HCT116 (cell line): Measurements from ENCODE around the gene TPRX1. TPM values are rescaled to one million over a fixed set of nuclear protein-coding genes. Genes with fewer than 3 reads are reported as not detected.

Experiments
- ATAC-seq: fragments of 200-7000 bp; cut with Tn5 transposase; 2 replicates; pipeline ENCODE4 v1.9.1; 2020; ENCODE audit warnings: mild to moderate bottlenecking, moderate library complexity
- BruUV-seq: library from RNA; stranded (reverse); fragments of 400-500 nt; replicated peaks from 2 replicates; lab custom pipeline; 2021; lab: Mats Ljungman, UMichigan
- CTCF ChIA-PET: fragments of 300-600 bp; sonication (Branson Sonifier 250); formaldehyde crosslinking; loops from one replicate; lab custom pipeline; 2021; ENCODE audit warnings: antibody characterized with exemption; lab: Charles Lee
- POLR2A ChIA-PET: fragments of 300-600, 350-600 bp; sonication (Branson Sonifier 250); formaldehyde crosslinking; loops from one replicate; lab custom pipeline; 2021; ENCODE audit warnings: antibody characterized with exemption; lab: Charles Lee
- RAD21 ChIA-PET, 2 experiments: fragments of 300-600 bp; sonication (Branson Sonifier 250); formaldehyde crosslinking; loops; one replicate each; lab custom pipeline; 2023; ENCODE audit warnings: low total read pairs in 2 of 2; ENCODE audit not compliant: uncharacterized antibody in 2 of 2, unreplicated experiment in 2 of 2, low non-redundant PET in 1 of 2; lab: Charles Lee
- DNase-seq: peaks from one replicate; pipeline ENCODE4 v3.0.0-alpha.2; 2010; ENCODE audit warnings: low read depth, low spot score
- H2AFZ ChIP-seq: fragments of 200-600 bp; shearing (Covaris generic), sonication (generic); 2 replicates; pipeline ENCODE4 v1.6.1; 2017; ENCODE audit warnings: low read depth, mixed run types, mixed read lengths, antibody characterized with exemption, low read length; ENCODE audit not compliant: poor library complexity, severe bottlenecking
- H3K27ac ChIP-seq: 2 replicates; pipeline ENCODE4 v1.5.1; 2012; ENCODE audit warnings: low read depth, low read length
- H3K27me3 ChIP-seq: fragments of 200-600 bp; sonication (generic); 2 replicates; pipeline ENCODE4 v1.6.1; 2016; ENCODE audit warnings: mixed run types, low read length, mixed read lengths; ENCODE audit not compliant: insufficient read depth
- H3K36me3 ChIP-seq, 2 experiments: fragments of 200-500 bp in 1 of 2; fragments of 200-600 bp in 1 of 2; sonication (Bioruptor generic) in 1 of 2; sonication (generic) in 1 of 2; 2 replicates each; pipeline versions ENCODE4 v1.5.1 to v1.6.1; 2014 to 2016; ENCODE audit warnings: low read length in 2 of 2, inconsistent platforms in 1 of 2, mixed read lengths in 1 of 2, mixed run types in 1 of 2; ENCODE audit not compliant: insufficient read depth in 2 of 2, control insufficient read depth in 1 of 2
- H3K4me1 ChIP-seq, 2 experiments: fragments of 200-600 bp in 1 of 2; sonication (generic) in 1 of 2; 2 replicates each; pipeline versions ENCODE4 v1.5.1 to v1.6.1; 2012 to 2017; ENCODE audit warnings: low read length in 2 of 2, inconsistent platforms in 1 of 2, mild to moderate bottlenecking in 1 of 2, mixed read lengths in 1 of 2, mixed run types in 1 of 2, moderate library complexity in 1 of 2; ENCODE audit not compliant: insufficient read depth in 2 of 2, control insufficient read depth in 1 of 2
- H3K4me2 ChIP-seq: fragments of 200-600 bp; sonication (generic); 2 replicates; pipeline ENCODE4 v1.6.1; 2017; ENCODE audit warnings: mixed run types, low read length, mixed read lengths
- H3K4me3 ChIP-seq, 2 experiments: fragments of 200-600 bp in 1 of 2; sonication (generic) in 1 of 2; replicated peaks in 1 of 2; 2 replicates each; pipeline ENCODE4 v1.5.1; 2011 to 2016; ENCODE audit warnings: low read length in 2 of 2, control low read depth in 1 of 2, low read depth in 1 of 2, mild to moderate bottlenecking in 1 of 2, mixed read lengths in 1 of 2, mixed run types in 1 of 2
- H3K79me2 ChIP-seq: fragments of 200-600 bp; sonication (generic); 2 replicates; pipeline ENCODE4 v1.6.1; 2017; ENCODE audit warnings: mild to moderate bottlenecking, mixed run types, low read length, moderate library complexity, mixed read lengths; ENCODE audit not compliant: insufficient read depth
- H3K9ac ChIP-seq: fragments of 200-600 bp; sonication (generic); 2 replicates; pipeline ENCODE4 v1.6.1; 2016; ENCODE audit warnings: low read length, mixed read lengths
- H3K9me2 ChIP-seq: fragments of 200-600 bp; sonication (generic), shearing (Covaris generic); 2 replicates; pipeline ENCODE4 v1.6.1; 2017; ENCODE audit warnings: mixed run types, mild to moderate bottlenecking, moderate library complexity; ENCODE audit not compliant: insufficient read depth
- H3K9me3 ChIP-seq, 2 experiments: fragments of 200-500 bp in 1 of 2; fragments of 200-600 bp in 1 of 2; sonication (Bioruptor generic) in 1 of 2; sonication (generic) in 1 of 2; 2 replicates each; pipeline ENCODE4 v1.6.1; 2014 to 2017; ENCODE audit warnings: low read length in 2 of 2, mixed read lengths in 2 of 2, inconsistent platforms in 1 of 2, low read depth in 1 of 2, mild to moderate bottlenecking in 1 of 2, mixed run types in 1 of 2, moderate library complexity in 1 of 2; ENCODE audit not compliant: control insufficient read depth in 1 of 2, insufficient read depth in 1 of 2
- H4K20me1 ChIP-seq: fragments of 200-600 bp; sonication (generic), shearing (Covaris generic); 2 replicates; pipeline ENCODE4 v1.6.1; 2017; ENCODE audit warnings: mixed run types, mild to moderate bottlenecking, moderate library complexity; ENCODE audit not compliant: insufficient read depth
- CBX3 ChIP-seq: IDR thresholded peaks from 2 replicates; pipeline ENCODE4 v1.6.1; 2012; ENCODE audit warnings: low read depth
- EGR1 ChIP-seq: IDR thresholded peaks from 2 replicates; pipeline ENCODE4 v1.6.1; 2012; ENCODE audit warnings: low read depth
- ELF1 ChIP-seq: IDR thresholded peaks from 2 replicates; pipeline ENCODE4 v1.6.1; 2012; ENCODE audit warnings: low read depth, borderline replicate concordance
- EZH2 ChIP-seq: fragments of 200-600 bp; sonication (generic); IDR thresholded peaks from 2 replicates; pipeline ENCODE4 v1.6.1; 2017; ENCODE audit warnings: antibody characterized with exemption, mixed run types
- EZH2phosphoT487 ChIP-seq: fragments of 200-600 bp; IDR thresholded peaks from 2 replicates; pipeline ENCODE4 v1.6.1; 2018; ENCODE audit warnings: antibody characterized with exemption, borderline replicate concordance
- FOSL1 ChIP-seq: IDR thresholded peaks from 2 replicates; pipeline ENCODE4 v1.6.1; 2012; ENCODE audit warnings: low read depth
- JUND ChIP-seq: IDR thresholded peaks from 2 replicates; pipeline ENCODE4 v1.6.1; 2012
- POLR2AphosphoS5 ChIP-seq: IDR thresholded peaks from 2 replicates; pipeline ENCODE4 v1.6.1; 2011; ENCODE audit warnings: mild to moderate bottlenecking, low read depth, low read length, moderate library complexity
- RAD21 ChIP-seq: IDR thresholded peaks from 2 replicates; pipeline ENCODE4 v1.6.1; 2012; ENCODE audit warnings: low read depth, mild to moderate bottlenecking
- SP1 ChIP-seq: IDR thresholded peaks from 2 replicates; pipeline ENCODE4 v1.6.1; 2012; ENCODE audit warnings: low read depth
- TCF7L2 ChIP-seq: IDR thresholded peaks from 2 replicates; pipeline ENCODE4 v1.7.0; 2011; ENCODE audit warnings: borderline replicate concordance, inconsistent platforms; ENCODE audit not compliant: insufficient read depth, insufficient read length; ENCODE audit errors: extremely low read depth
- ZFX ChIP-seq: fragments of 450-650 bp; IDR thresholded peaks from 2 replicates; pipeline ENCODE4 v1.6.1; 2017
- ZNF274 ChIP-seq: fragments of 200-500 bp; sonication (Bioruptor generic); IDR thresholded peaks from 2 replicates; pipeline ENCODE4 v1.6.1; 2014; ENCODE audit warnings: mild to moderate bottlenecking, low read depth, low read length, inconsistent platforms
- intact Hi-C: fragments of 100-400 bp; cut with micrococcal nuclease; formaldehyde crosslinking; loops from 2 replicates; pipeline ENCODE4 v1.10.0; 2022
- total RNA-seq: library from RNA; stranded (reverse); gene quantifications from one replicate; pipeline ENCODE4 v1.2.1, GENCODE V29; 2021; ENCODE audit not compliant: unreplicated experiment
- TF ChIP-seq, protein P1 (sequence below): IDR thresholded peaks from 2 replicates; pipeline ENCODE4 v1.6.1; 2011; ENCODE audit warnings: mild to moderate bottlenecking, low read length, moderate library complexity; ENCODE audit not compliant: insufficient replicate concordance; ENCODE audit errors: extremely low read depth
- TF ChIP-seq, protein P2 (sequence below): IDR thresholded peaks from 2 replicates; pipeline ENCODE4 v1.6.1; 2012
- TF ChIP-seq, protein P3 (sequence below), 3 experiments: fragments of 200-600 bp in 1 of 3; sonication (generic) in 1 of 3; IDR thresholded peaks in 2 of 3; conservative IDR thresholded peaks in 1 of 3; 2 replicates each; pipeline ENCODE4 v1.5.1; 2012 to 2017; ENCODE audit warnings: low read depth in 2 of 3, low read length in 2 of 3, antibody characterized with exemption in 1 of 3, borderline replicate concordance in 1 of 3, control low read depth in 1 of 3, mild to moderate bottlenecking in 1 of 3, mixed read lengths in 1 of 3, mixed run types in 1 of 3, moderate library complexity in 1 of 3; ENCODE audit not compliant: insufficient read depth in 1 of 3
- TF ChIP-seq, protein P4 (sequence below): IDR thresholded peaks from 2 replicates; pipeline ENCODE4 v1.6.1; 2012

Gene TPRX1
- total RNA-seq, 1 experiment from 2014 or later = not detected

DNA sequence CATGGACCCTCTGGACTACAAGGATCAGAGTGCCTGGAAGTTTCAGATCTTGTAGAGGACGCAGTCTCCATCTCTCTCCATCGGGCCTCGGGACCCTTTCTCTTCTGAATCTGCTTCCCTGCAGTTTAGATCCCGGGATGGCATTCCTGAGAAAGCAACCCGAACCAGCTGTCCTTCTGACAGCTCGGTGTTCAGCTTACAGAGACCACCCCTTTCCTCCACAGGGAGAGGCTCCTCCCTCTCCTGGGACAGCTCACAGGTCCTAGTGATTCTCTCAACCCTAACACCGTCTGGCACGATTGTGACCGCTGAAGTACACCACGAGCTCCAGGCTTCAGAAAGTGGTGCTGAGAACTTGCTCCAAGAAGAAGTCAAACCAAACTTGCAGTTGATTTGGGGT lies 35.6 kb upstream of the TPRX1 start:
- Histone ChIP-seq H3K4me2 (no peak overlapping the region), H3K4me3 (no peak overlapping the region), H4K20me1 (no peaks in the 10 kb centered on the region), H3K27me3 (no peaks in the 10 kb centered on the region), H3K9ac (no peak overlapping the region), H3K36me3 (no peaks in the 10 kb centered on the region), H2AFZ (no peak overlapping the region), H3K4me1 (no peaks in the 10 kb centered on the region), H3K79me2 (no peaks in the 10 kb centered on the region)
- ChIA-PET RAD21 (no interaction called here), CTCF (no interaction called here), POLR2A (no interaction called here)
- DNase-seq (no peak), ATAC-seq (no peak)
- BruUV-seq = no TSS peak
- no peak for TF ChIP-seq TCF7L2
- no peak for TF ChIP-seq ELF1
- TF ChIP-seq ZFX = no peak
- TF ChIP-seq, protein P1, sequence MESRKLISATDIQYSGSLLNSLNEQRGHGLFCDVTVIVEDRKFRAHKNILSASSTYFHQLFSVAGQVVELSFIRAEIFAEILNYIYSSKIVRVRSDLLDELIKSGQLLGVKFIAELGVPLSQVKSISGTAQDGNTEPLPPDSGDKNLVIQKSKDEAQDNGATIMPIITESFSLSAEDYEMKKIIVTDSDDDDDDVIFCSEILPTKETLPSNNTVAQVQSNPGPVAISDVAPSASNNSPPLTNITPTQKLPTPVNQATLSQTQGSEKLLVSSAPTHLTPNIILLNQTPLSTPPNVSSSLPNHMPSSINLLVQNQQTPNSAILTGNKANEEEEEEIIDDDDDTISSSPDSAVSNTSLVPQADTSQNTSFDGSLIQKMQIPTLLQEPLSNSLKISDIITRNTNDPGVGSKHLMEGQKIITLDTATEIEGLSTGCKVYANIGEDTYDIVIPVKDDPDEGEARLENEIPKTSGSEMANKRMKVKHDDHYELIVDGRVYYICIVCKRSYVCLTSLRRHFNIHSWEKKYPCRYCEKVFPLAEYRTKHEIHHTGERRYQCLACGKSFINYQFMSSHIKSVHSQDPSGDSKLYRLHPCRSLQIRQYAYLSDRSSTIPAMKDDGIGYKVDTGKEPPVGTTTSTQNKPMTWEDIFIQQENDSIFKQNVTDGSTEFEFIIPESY = no peak
- TF ChIP-seq SP1 = no peak
- no peak for TF ChIP-seq EZH2
- no peak for TF ChIP-seq EZH2phosphoT487
- TF ChIP-seq, protein P2, sequence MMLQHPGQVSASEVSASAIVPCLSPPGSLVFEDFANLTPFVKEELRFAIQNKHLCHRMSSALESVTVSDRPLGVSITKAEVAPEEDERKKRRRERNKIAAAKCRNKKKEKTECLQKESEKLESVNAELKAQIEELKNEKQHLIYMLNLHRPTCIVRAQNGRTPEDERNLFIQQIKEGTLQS = no peak
- TF ChIP-seq FOSL1 = no peak
- TF ChIP-seq POLR2AphosphoS5 = no peak
- TF ChIP-seq, protein P3, sequence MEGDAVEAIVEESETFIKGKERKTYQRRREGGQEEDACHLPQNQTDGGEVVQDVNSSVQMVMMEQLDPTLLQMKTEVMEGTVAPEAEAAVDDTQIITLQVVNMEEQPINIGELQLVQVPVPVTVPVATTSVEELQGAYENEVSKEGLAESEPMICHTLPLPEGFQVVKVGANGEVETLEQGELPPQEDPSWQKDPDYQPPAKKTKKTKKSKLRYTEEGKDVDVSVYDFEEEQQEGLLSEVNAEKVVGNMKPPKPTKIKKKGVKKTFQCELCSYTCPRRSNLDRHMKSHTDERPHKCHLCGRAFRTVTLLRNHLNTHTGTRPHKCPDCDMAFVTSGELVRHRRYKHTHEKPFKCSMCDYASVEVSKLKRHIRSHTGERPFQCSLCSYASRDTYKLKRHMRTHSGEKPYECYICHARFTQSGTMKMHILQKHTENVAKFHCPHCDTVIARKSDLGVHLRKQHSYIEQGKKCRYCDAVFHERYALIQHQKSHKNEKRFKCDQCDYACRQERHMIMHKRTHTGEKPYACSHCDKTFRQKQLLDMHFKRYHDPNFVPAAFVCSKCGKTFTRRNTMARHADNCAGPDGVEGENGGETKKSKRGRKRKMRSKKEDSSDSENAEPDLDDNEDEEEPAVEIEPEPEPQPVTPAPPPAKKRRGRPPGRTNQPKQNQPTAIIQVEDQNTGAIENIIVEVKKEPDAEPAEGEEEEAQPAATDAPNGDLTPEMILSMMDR (IDR thresholded peaks at IDR 0.05 in 2 of 3, conservative IDR thresholded peaks at IDR 0.05 in 1 of 3; ENCODE audit: borderline replicate concordance in 1 of 3, insufficient read depth in 1 of 3, low read depth in 2 of 3, low read length in 2 of 3) = no peak
- no peak for TF ChIP-seq JUND
- TF ChIP-seq EGR1 = no peak
- TF ChIP-seq, protein P4, sequence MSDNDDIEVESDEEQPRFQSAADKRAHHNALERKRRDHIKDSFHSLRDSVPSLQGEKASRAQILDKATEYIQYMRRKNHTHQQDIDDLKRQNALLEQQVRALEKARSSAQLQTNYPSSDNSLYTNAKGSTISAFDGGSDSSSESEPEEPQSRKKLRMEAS = no peak
- no peak for TF ChIP-seq RAD21
- TF ChIP-seq CBX3 = no peak
- TF ChIP-seq ZNF274 = no peak
- TF ChIP-seq, all 23 proteins: peak for 0
- intact Hi-C loops = no loop called here
- no peaks in the 10 kb centered on the region for H3K9me3 ChIP-seq
- H3K9me2 ChIP-seq = no peaks in the 10 kb centered on the region
- H3K27ac ChIP-seq = no peak overlapping the region
